ENCODE measurements around the gene METTL25. TPM values are rescaled to one million over a fixed set of nuclear protein-coding genes. Genes with fewer than 3 reads are reported as not detected.
A peak's percentile ranks its signal among the peaks of the same experiment; 100 is the strongest.

METTL25 gene
- total and polyA plus RNA-seq, 2 experiments from 2014 or later, result 7.6 to 14.3 TPM

DNA sequence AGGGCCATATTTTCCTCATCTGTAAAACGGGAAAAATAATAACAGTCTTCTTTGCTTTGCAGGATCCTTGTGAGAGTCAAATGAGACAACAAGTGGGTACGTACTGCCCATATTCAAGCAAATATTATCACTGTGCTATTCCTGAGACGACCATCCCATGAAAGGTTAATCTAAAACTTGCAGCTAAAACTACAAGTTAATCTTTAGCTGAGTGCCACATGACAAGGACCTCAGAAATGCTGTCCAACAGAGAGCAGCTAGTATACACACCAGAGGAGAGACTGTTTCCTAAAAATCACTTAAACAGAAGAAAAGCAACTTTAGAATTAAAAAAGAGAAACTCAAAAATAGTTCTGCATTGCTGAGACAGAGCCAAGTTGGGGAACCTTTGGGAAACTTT, 165.7 kb downstream of the METTL25 start (continued):
- TF ChIP-seq, protein P1, sequence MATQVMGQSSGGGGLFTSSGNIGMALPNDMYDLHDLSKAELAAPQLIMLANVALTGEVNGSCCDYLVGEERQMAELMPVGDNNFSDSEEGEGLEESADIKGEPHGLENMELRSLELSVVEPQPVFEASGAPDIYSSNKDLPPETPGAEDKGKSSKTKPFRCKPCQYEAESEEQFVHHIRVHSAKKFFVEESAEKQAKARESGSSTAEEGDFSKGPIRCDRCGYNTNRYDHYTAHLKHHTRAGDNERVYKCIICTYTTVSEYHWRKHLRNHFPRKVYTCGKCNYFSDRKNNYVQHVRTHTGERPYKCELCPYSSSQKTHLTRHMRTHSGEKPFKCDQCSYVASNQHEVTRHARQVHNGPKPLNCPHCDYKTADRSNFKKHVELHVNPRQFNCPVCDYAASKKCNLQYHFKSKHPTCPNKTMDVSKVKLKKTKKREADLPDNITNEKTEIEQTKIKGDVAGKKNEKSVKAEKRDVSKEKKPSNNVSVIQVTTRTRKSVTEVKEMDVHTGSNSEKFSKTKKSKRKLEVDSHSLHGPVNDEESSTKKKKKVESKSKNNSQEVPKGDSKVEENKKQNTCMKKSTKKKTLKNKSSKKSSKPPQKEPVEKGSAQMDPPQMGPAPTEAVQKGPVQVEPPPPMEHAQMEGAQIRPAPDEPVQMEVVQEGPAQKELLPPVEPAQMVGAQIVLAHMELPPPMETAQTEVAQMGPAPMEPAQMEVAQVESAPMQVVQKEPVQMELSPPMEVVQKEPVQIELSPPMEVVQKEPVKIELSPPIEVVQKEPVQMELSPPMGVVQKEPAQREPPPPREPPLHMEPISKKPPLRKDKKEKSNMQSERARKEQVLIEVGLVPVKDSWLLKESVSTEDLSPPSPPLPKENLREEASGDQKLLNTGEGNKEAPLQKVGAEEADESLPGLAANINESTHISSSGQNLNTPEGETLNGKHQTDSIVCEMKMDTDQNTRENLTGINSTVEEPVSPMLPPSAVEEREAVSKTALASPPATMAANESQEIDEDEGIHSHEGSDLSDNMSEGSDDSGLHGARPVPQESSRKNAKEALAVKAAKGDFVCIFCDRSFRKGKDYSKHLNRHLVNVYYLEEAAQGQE (IDR thresholded peaks at IDR 0.05; ENCODE audit: unreplicated experiment), result no peak
- TF ChIP-seq POLR2AphosphoS5 (IDR thresholded peaks at IDR 0.05; ENCODE audit: low read depth) (no peak), EZH2phosphoT487 (IDR thresholded peaks at IDR 0.05; ENCODE audit: unreplicated experiment) (no peak)
- TF ChIP-seq, protein P2, sequence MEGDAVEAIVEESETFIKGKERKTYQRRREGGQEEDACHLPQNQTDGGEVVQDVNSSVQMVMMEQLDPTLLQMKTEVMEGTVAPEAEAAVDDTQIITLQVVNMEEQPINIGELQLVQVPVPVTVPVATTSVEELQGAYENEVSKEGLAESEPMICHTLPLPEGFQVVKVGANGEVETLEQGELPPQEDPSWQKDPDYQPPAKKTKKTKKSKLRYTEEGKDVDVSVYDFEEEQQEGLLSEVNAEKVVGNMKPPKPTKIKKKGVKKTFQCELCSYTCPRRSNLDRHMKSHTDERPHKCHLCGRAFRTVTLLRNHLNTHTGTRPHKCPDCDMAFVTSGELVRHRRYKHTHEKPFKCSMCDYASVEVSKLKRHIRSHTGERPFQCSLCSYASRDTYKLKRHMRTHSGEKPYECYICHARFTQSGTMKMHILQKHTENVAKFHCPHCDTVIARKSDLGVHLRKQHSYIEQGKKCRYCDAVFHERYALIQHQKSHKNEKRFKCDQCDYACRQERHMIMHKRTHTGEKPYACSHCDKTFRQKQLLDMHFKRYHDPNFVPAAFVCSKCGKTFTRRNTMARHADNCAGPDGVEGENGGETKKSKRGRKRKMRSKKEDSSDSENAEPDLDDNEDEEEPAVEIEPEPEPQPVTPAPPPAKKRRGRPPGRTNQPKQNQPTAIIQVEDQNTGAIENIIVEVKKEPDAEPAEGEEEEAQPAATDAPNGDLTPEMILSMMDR (conservative IDR thresholded peaks at IDR 0.05; ENCODE audit: low read depth in 2 of 2), result no peak

DNA sequence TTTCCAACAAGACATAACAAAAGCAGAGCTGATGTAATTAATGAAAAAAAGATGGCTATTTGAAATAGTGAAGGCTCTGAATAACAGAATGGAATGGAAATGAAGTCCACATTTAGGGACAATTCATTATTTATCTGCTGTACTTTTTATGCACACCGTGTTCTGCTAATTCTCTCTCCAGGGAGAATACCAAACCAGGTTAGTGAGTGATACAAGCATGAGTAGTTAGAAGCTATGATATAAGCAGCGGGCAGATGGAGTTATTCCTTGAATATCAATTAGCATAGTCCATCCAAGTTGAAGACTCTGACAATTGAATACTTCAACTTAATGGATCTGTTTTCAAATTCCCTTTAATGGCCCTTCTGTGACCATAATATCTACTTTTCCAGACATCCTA, 166.3 kb downstream of the METTL25 start:
- Histone ChIP-seq H3F3A (replicated peaks; ENCODE audit: low read depth) (no peaks in the 10 kb centered on the region), H3K36me3 (ENCODE audit: insufficient read depth) (no peaks in the 10 kb centered on the region), H3K79me2 (replicated peaks; ENCODE audit: insufficient read depth) (no peaks in the 10 kb centered on the region), H3K4me1 (ENCODE audit: insufficient read depth) (no peaks in the 10 kb centered on the region), H3K4me2 (no peak overlapping the region), H3K27ac (ENCODE audit: low read depth) (no peak overlapping the region), H2AFZ (0 out of 2 replicates have a peak overlapping the region, but pooled peaks have one; percentile 25), H3K4me3 (no peak overlapping the region), H3K27me3 (ENCODE audit: insufficient read depth) (no peaks in the 10 kb centered on the region), H3K9me2 (ENCODE audit: insufficient read depth) (no peaks in the 10 kb centered on the region), H4K20me1 (replicated peaks; ENCODE audit: insufficient read depth) (no peaks in the 10 kb centered on the region)
- Mint-ChIP-seq H3K4me1 (no peaks in the 10 kb centered on the region), H3K4me3 (no peak overlapping the region), H3K9me3 (no peaks in the 10 kb centered on the region), H3K27ac (no peak overlapping the region), H3K27me3 (ENCODE audit: insufficient read depth, low read depth, poor library complexity) (no peaks in the 10 kb centered on the region), H3K36me3 (ENCODE audit: low read depth) (no peaks in the 10 kb centered on the region)
- DNase-seq (ENCODE audit: low spot score), result no peak
- ATAC-seq, result no peak
- TF ChIP-seq ZNF331 (CRISPR knock-in tag; IDR thresholded peaks at IDR 0.05; ENCODE audit: low read depth) (no peak), EZH2phosphoT487 (IDR thresholded peaks at IDR 0.05; ENCODE audit: unreplicated experiment) (no peak)
- TF ChIP-seq, protein P3, sequence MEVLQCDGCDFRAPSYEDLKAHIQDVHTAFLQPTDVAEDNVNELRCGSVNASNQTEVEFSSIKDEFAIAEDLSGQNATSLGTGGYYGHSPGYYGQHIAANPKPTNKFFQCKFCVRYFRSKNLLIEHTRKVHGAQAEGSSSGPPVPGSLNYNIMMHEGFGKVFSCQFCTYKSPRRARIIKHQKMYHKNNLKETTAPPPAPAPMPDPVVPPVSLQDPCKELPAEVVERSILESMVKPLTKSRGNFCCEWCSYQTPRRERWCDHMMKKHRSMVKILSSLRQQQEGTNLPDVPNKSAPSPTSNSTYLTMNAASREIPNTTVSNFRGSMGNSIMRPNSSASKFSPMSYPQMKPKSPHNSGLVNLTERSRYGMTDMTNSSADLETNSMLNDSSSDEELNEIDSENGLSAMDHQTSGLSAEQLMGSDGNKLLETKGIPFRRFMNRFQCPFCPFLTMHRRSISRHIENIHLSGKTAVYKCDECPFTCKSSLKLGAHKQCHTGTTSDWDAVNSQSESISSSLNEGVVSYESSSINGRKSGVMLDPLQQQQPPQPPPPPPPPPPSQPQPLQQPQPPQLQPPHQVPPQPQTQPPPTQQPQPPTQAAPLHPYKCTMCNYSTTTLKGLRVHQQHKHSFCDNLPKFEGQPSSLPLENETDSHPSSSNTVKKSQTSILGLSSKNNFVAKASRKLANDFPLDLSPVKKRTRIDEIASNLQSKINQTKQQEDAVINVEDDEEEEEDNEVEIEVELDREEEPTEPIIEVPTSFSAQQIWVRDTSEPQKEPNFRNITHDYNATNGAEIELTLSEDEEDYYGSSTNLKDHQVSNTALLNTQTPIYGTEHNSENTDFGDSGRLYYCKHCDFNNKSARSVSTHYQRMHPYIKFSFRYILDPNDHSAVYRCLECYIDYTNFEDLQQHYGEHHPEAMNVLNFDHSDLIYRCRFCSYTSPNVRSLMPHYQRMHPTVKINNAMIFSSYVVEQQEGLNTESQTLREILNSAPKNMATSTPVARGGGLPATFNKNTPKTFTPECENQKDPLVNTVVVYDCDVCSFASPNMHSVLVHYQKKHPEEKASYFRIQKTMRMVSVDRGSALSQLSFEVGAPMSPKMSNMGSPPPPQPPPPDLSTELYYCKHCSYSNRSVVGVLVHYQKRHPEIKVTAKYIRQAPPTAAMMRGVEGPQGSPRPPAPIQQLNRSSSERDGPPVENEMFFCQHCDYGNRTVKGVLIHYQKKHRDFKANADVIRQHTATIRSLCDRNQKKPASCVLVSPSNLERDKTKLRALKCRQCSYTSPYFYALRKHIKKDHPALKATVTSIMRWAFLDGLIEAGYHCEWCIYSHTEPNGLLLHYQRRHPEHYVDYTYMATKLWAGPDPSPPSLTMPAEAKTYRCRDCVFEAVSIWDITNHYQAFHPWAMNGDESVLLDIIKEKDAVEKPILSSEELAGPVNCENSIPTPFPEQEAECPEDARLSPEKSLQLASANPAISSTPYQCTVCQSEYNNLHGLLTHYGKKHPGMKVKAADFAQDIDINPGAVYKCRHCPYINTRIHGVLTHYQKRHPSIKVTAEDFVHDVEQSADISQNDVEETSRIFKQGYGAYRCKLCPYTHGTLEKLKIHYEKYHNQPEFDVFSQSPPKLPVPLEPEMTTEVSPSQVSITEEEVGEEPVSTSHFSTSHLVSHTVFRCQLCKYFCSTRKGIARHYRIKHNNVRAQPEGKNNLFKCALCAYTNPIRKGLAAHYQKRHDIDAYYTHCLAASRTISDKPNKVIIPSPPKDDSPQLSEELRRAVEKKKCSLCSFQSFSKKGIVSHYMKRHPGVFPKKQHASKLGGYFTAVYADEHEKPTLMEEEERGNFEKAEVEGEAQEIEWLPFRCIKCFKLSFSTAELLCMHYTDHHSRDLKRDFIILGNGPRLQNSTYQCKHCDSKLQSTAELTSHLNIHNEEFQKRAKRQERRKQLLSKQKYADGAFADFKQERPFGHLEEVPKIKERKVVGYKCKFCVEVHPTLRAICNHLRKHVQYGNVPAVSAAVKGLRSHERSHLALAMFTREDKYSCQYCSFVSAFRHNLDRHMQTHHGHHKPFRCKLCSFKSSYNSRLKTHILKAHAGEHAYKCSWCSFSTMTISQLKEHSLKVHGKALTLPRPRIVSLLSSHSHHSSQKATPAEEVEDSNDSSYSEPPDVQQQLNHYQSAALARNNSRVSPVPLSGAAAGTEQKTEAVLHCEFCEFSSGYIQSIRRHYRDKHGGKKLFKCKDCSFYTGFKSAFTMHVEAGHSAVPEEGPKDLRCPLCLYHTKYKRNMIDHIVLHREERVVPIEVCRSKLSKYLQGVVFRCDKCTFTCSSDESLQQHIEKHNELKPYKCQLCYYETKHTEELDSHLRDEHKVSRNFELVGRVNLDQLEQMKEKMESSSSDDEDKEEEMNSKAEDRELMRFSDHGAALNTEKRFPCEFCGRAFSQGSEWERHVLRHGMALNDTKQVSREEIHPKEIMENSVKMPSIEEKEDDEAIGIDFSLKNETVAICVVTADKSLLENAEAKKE (CRISPR knock-in tag; IDR thresholded peaks at IDR 0.05), result no peak
- TF ChIP-seq, protein P2 (conservative IDR thresholded peaks at IDR 0.05; ENCODE audit: low read depth in 2 of 2), result no peak
- TF ChIP-seq, protein P1 (IDR thresholded peaks at IDR 0.05; ENCODE audit: unreplicated experiment), result no peak
